ENCODE data around the gene UNK. TPM values are rescaled to one million over a fixed set of nuclear protein-coding genes. Genes with fewer than 3 reads are reported as not detected.

Gene UNK
- total and polyA plus RNA-seq, 2 experiments from 2014 or later = 22.3 to 26.7 TPM

- H3K4me2 ChIP-seq = no peak overlapping the region
- DNase-seq (ENCODE audit: low spot score) = no peak
- H3K4me3 ChIP-seq = no peak overlapping the region
- TF ChIP-seq EZH2phosphoT487 (IDR thresholded peaks at IDR 0.05; ENCODE audit: low read depth, severe bottlenecking, unreplicated experiment) (no peak), EZH2 (IDR thresholded peaks at IDR 0.05; ENCODE audit: borderline replicate concordance) (no peak)
- H3K27ac ChIP-seq = peak overlapping the region; percentile 90
- no peaks in the 10 kb centered on the region for H4K20me1 ChIP-seq (ENCODE audit: insufficient read depth, poor library complexity, severe bottlenecking)
- peaks cover 2% of the 10 kb centered on the region for H3K79me2 ChIP-seq
- WGBS (ENCODE audit: low lambda C conversion rate, missing lambda C conversion rate) = 84% methylated on average over 20 of the region's 22 CpGs
- no peaks in the 10 kb centered on the region for H3K9me2 ChIP-seq (replicated peaks; ENCODE audit: insufficient read depth)
- no peak overlapping the region for H2AFZ ChIP-seq
- no peaks in the 10 kb centered on the region for H3K27me3 ChIP-seq
- H3K36me3 ChIP-seq (replicated peaks; ENCODE audit: insufficient read depth, low read depth) = no peaks in the 10 kb centered on the region
- H3K9me3 ChIP-seq (ENCODE audit: low read depth) = no peaks in the 10 kb centered on the region
- H3K4me1 ChIP-seq (ENCODE audit: insufficient read depth) = peaks cover 22% of the 10 kb centered on the region
Observed at GRCh38 chr17:75845933-75846691, 61.5 kb downstream of the UNK start.

DNA sequence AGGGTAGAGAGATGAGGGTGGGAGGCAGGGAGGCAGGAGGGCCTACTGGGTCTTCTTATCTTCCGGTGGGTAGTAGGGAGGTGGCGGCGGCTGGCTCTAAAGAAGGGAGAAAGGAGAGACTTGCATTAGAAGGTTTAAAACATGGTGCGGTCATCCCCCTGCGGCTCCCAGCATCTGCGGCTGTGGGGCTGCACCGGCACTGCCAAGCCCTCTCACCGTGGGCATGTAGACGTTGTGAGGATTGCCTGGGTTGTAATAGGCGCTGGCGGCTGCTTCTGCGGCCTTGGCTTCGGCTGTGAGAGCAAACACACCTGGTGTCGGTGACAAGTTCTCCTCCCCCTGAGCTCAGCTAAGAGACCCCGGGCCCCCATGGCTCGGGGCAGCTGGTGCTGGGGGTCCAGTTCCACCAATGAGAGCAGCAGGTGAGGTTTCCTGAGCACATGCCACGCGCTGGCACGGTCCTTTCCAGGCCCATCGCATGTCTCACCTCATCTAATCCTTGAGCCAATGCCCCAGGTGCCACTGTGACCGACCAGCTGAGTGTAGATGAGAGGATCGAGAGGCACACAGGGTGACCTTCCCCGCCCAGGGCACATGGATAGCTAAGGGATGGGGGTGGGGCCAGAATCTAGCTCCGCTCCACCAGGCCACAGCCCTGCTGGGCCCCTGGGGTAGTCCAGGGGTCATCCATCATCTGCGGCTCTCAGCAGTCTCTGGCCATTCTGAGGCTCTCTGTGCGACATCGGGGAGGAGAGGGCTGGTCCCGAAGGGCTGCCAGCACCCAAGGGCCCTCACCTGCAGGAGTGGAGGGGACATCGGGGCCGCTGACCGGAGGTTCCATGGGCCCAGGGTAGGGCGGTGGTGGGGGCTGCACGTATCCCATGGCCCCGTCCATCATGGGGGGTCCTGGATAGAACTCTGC, 62.3 kb downstream of the UNK start:
- H2AFZ ChIP-seq = no peak overlapping the region
- H3K36me3 ChIP-seq (replicated peaks; ENCODE audit: insufficient read depth, low read depth) = no peaks in the 10 kb centered on the region
- TF ChIP-seq CTCF (IDR thresholded peaks at IDR 0.05; ENCODE audit: poor library complexity) (no peak), EZH2 (IDR thresholded peaks at IDR 0.05; ENCODE audit: borderline replicate concordance) (no peak), EZH2phosphoT487 (IDR thresholded peaks at IDR 0.05; ENCODE audit: low read depth, severe bottlenecking, unreplicated experiment) (no peak)
- H3K4me3 ChIP-seq = no peak overlapping the region
- H3K9me2 ChIP-seq (replicated peaks; ENCODE audit: insufficient read depth) = no peaks in the 10 kb centered on the region
- H3K27ac ChIP-seq = peak overlapping the region; percentile 90
- no peak for DNase-seq (ENCODE audit: low spot score)
- H3K4me1 ChIP-seq (ENCODE audit: insufficient read depth) = peaks cover 22% of the 10 kb centered on the region
- no peaks in the 10 kb centered on the region for H3K27me3 ChIP-seq
- no peak overlapping the region for H3K4me2 ChIP-seq
- no peaks in the 10 kb centered on the region for H4K20me1 ChIP-seq (ENCODE audit: insufficient read depth, poor library complexity, severe bottlenecking)
- H3K79me2 ChIP-seq = peaks cover 3% of the 10 kb centered on the region
- no peaks in the 10 kb centered on the region for H3K9me3 ChIP-seq (ENCODE audit: low read depth)
- 95% methylated on average over 34 of the region's 34 CpGs for WGBS (ENCODE audit: low lambda C conversion rate, missing lambda C conversion rate)

DNA sequence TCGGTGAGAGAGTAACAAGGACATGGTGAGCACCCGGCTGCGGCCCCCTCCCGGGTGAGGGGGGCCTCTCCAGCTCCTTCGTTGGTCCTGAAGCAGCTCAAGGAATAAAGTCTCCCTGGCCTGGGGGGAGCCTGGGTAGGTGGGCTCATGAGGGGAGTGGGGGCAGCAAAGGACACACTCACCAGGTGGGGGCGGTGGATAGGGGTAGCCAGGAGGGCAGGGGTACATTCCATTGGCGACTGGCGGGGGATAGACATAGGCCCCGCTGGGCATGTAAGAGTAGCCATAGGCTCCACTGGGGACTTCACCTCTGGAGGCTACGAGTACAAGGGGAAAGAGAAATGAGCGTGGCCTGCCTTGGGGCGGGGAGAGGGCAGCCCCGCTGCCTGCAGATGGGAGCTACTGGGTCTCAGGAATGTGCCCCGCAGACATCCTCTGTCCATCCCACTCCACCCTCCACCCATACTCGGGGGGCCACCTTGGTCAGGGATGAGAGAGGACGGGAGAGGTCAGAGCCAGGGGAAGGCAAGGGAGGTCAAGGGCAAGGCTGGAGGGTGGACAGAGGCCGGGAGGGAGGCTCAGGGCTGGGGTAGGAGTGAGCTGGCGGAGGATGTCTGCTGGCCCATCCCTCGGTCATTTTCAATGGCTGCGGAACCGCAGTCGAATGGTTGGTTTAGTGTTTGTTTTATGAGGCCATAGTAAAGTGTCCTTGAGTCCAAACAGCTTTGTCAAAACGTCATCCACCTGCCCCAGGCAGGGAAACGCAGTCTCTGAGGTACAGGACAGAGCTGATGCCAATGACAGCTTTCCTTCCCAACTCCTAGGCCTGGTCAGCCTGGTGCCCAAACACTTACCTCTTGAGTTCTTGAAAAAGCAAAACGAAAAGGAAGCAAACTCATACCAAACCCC, 63.3 kb downstream of the UNK start:
- no peak overlapping the region for H3K4me3 ChIP-seq
- H4K20me1 ChIP-seq (ENCODE audit: insufficient read depth, poor library complexity, severe bottlenecking) = no peaks in the 10 kb centered on the region
- H3K36me3 ChIP-seq (replicated peaks; ENCODE audit: insufficient read depth, low read depth) = no peaks in the 10 kb centered on the region
- no peak overlapping the region for H3K27ac ChIP-seq
- TF ChIP-seq EZH2phosphoT487 (IDR thresholded peaks at IDR 0.05; ENCODE audit: low read depth, severe bottlenecking, unreplicated experiment) = no peak
- no peak for TF ChIP-seq CTCF (IDR thresholded peaks at IDR 0.05; ENCODE audit: poor library complexity)
- TF ChIP-seq EZH2 (IDR thresholded peaks at IDR 0.05; ENCODE audit: borderline replicate concordance) = no peak
- no peak overlapping the region for H3K4me2 ChIP-seq
- DNase-seq (ENCODE audit: low spot score) = no peak
- no peaks in the 10 kb centered on the region for H3K27me3 ChIP-seq
- H3K4me1 ChIP-seq (ENCODE audit: insufficient read depth) = peaks cover 22% of the 10 kb centered on the region
- WGBS (ENCODE audit: low lambda C conversion rate, missing lambda C conversion rate) = 91% methylated on average over 24 of the region's 25 CpGs
- no peaks in the 10 kb centered on the region for H3K9me2 ChIP-seq (replicated peaks; ENCODE audit: insufficient read depth)
- no peak overlapping the region for H2AFZ ChIP-seq
- H3K79me2 ChIP-seq = peaks cover 7% of the 10 kb centered on the region
- H3K9me3 ChIP-seq (ENCODE audit: low read depth) = no peaks in the 10 kb centered on the region
